ENCODE measurements around the gene KIAA1217. TPM values are rescaled to one million over a fixed set of nuclear protein-coding genes. Genes with fewer than 3 reads are reported as not detected.

The KIAA1217 gene
- total RNA-seq, 1 donor from 2014 or later: 54.3 TPM

DNA sequence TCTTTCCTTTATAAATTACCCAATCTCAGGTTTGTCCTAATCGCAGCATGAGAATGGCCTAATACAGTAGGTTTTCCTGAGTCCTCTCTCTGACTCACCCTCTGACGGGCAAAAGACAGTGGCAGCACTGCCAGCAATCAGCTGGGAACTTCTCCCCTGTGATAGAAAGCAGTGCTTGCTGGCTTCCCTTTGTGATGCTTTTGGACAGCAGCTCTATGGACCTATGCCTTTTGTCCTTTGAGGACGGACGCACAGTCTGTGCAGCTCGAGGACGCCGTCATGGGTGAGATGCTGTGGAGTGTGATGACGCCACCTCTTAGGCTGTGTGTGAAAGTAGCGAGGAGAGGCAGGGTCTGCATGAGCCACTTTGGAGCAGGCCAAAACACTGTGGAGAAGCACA lies 68.8 kb downstream of the KIAA1217 start:
- intact Hi-C loops (cut with DNase I): no loop called here
- no peaks in the 10 kb centered on the region for H3K9me3 ChIP-seq
- H3K36me3 ChIP-seq: no peaks in the 10 kb centered on the region
- no peaks in the 10 kb centered on the region for H3K4me1 ChIP-seq
- no peak for TF ChIP-seq POLR2A (IDR thresholded peaks at IDR 0.05)
- TF ChIP-seq POLR2AphosphoS5 (IDR thresholded peaks at IDR 0.05; ENCODE audit: insufficient read depth in 1 of 2, low read depth in 1 of 2): no peak
- TF ChIP-seq, protein P1, sequence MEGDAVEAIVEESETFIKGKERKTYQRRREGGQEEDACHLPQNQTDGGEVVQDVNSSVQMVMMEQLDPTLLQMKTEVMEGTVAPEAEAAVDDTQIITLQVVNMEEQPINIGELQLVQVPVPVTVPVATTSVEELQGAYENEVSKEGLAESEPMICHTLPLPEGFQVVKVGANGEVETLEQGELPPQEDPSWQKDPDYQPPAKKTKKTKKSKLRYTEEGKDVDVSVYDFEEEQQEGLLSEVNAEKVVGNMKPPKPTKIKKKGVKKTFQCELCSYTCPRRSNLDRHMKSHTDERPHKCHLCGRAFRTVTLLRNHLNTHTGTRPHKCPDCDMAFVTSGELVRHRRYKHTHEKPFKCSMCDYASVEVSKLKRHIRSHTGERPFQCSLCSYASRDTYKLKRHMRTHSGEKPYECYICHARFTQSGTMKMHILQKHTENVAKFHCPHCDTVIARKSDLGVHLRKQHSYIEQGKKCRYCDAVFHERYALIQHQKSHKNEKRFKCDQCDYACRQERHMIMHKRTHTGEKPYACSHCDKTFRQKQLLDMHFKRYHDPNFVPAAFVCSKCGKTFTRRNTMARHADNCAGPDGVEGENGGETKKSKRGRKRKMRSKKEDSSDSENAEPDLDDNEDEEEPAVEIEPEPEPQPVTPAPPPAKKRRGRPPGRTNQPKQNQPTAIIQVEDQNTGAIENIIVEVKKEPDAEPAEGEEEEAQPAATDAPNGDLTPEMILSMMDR (IDR thresholded peaks at IDR 0.05): no peak
- no peak overlapping the region for H3K4me3 ChIP-seq
- H3K27me3 ChIP-seq: no peaks in the 10 kb centered on the region
- no peak for DNase-seq (ENCODE audit: extremely low spot score in 2 of 2)
- H3K27ac ChIP-seq: no peak overlapping the region

DNA sequence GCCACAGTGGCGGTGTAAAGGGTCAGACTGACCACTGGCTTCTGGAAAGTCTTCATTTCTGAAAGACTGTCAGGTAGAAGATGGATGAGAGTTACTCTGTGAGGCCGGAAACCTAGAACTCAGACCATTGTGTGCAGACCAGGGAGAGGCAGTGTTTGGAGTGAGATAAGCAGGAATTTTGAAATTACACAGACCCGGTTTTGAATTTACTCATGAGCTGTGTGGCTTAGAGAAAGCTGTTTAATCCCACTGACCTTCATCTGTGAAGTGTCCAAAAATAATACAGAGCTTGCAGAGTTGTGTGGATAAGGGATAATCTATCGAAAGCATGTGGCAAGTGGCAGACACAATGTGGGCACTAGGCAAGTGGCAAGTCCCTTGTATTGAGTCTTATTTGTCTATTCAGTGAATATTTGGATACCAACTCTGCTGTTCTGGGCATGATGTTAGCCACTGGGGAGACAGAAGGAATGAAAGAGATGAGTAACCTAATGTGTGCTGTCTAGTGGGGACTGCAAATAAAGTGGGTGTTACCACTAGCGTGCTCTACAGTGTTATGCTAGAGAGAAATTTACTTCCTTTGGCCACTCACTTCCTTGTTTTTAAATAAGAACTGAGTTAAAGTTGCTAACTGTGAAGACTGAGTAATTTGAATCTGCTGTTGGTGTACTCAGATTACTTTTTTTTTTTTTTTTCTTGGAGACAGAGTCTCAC lies 69.4 kb downstream of the KIAA1217 start:
- H3K4me3 ChIP-seq: no peak overlapping the region
- no peak overlapping the region for H3K27ac ChIP-seq
- TF ChIP-seq POLR2A (IDR thresholded peaks at IDR 0.05): no peak
- TF ChIP-seq, protein P1 (IDR thresholded peaks at IDR 0.05): no peak
- no peaks in the 10 kb centered on the region for H3K4me1 ChIP-seq
- no peaks in the 10 kb centered on the region for H3K27me3 ChIP-seq
- H3K36me3 ChIP-seq: peaks cover 0 to 5% of the 10 kb centered on the region in 2 donors
- no peak for DNase-seq (ENCODE audit: extremely low spot score in 2 of 2)
- H3K9me3 ChIP-seq: no peaks in the 10 kb centered on the region
- intact Hi-C loops (cut with DNase I): no loop called here

GRCh38 chr10:24279166-24279565 lies 70.2 kb downstream of the KIAA1217 start:
- no peak overlapping the region for H3K4me3 ChIP-seq
- no peaks in the 10 kb centered on the region for H3K27me3 ChIP-seq
- no peaks in the 10 kb centered on the region for H3K9me3 ChIP-seq
- no peaks in the 10 kb centered on the region for H3K4me1 ChIP-seq
- H3K36me3 ChIP-seq: peaks cover 0 to 5% of the 10 kb centered on the region in 2 donors
- DNase-seq (ENCODE audit: extremely low spot score in 2 of 2): no peak
- intact Hi-C loops (cut with DNase I): no loop called here
- TF ChIP-seq POLR2A (IDR thresholded peaks at IDR 0.05) (no peak), POLR2AphosphoS5 (IDR thresholded peaks at IDR 0.05; ENCODE audit: insufficient read depth in 1 of 2, low read depth in 1 of 2) (no peak)
- TF ChIP-seq, protein P1 (IDR thresholded peaks at IDR 0.05): no peak
- H3K27ac ChIP-seq: no peak overlapping the region

DNA sequence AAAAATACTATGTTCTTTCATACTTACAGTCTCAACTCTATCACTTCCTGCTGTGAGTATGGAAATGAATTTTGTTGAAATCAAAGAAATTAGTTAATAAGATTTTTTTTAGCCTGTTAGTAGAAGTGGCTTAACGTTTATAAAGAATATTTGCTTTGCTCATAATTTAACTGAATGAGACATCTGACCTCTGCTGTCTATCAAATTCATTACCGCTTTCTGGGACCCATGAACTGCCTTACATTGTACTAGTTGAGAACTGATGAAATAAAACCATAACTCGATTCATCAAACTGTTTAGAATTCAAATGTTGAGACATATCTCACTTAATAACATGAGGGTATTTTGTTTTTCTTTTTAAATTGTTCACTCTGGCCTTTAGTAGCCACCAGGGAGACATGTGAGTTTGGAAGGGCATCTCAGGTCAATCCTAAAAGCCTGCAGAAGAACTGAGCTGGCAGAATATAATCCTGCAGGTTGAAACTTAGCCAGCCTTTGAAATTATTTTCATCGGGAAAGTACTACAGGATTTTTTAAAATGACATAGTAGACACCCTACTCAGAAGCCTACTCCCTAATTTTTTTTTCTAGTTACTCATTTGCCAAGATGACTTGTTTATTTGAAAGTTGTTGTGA lies 78.7 kb downstream of the KIAA1217 start:
- DNase-seq (ENCODE audit: extremely low spot score in 2 of 2): no peak
- Histone ChIP-seq H3K4me1 (no peaks in the 10 kb centered on the region), H3K4me3 (no peak overlapping the region), H3K9me3 (no peaks in the 10 kb centered on the region), H3K36me3 (peaks cover 0 to 5% of the 10 kb centered on the region in 2 donors), H3K27me3 (no peaks in the 10 kb centered on the region), H3K27ac (no peak overlapping the region)
- intact Hi-C loops (cut with DNase I): no loop called here
- TF ChIP-seq POLR2A (IDR thresholded peaks at IDR 0.05): no peak
- TF ChIP-seq POLR2AphosphoS5 (IDR thresholded peaks at IDR 0.05; ENCODE audit: insufficient read depth in 1 of 2, low read depth in 1 of 2): no peak
- TF ChIP-seq, protein P1 (IDR thresholded peaks at IDR 0.05): no peak

DNA sequence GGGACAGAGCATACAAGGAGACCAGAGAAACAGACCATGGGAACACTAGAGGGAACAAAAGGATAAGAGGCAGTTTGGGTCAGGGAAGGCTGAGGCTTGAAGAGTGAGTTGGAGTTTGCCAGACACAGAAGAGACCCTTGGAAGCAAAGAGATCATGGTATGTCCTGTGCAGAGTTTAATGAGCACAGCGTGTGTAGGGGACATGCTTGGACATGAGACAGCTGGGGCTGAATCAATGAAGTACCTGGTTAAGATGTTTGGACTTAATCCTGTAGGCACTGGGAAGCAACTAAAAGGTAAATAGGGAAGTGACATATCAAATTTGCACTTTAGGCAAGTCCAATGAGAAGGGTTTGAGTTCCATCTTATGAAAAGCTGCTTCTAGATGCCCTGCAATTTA lies 79.6 kb downstream of the KIAA1217 start:
- H3K27me3 ChIP-seq: no peaks in the 10 kb centered on the region
- intact Hi-C loops (cut with DNase I): no loop called here
- no peaks in the 10 kb centered on the region for H3K36me3 ChIP-seq
- no peak overlapping the region for H3K4me3 ChIP-seq
- no peaks in the 10 kb centered on the region for H3K4me1 ChIP-seq
- no peak for DNase-seq (ENCODE audit: extremely low spot score in 2 of 2)
- TF ChIP-seq POLR2AphosphoS5 (IDR thresholded peaks at IDR 0.05; ENCODE audit: insufficient read depth in 1 of 2, low read depth in 1 of 2): no peak
- TF ChIP-seq, protein P1 (IDR thresholded peaks at IDR 0.05): no peak
- TF ChIP-seq POLR2A (IDR thresholded peaks at IDR 0.05): no peak
- no peak overlapping the region for H3K27ac ChIP-seq
- no peaks in the 10 kb centered on the region for H3K9me3 ChIP-seq
